ENCODE results near the gene PCDHB2. TPM values are rescaled to one million over a fixed set of nuclear protein-coding genes. Genes with fewer than 3 reads are reported as not detected.
"Not testable (repeated sequence)": the region's sequence is repeated elsewhere in the genome, so short reads cannot be mapped to it uniquely, and the experiment has no call there.

Gene PCDHB2
- total and polyA plus RNA-seq, 7 experiments from 2014 or later = 0.34 to 0.97 (median 0.72) TPM; not detected in 3

GRCh38 chr5:141095263-141095641, 837 bp downstream of the PCDHB2 start:
- Histone ChIP-seq H3K36me3 (ENCODE audit: control insufficient read depth in 2 of 3, insufficient read depth in 3 of 3, low read length in 3 of 3) (no peaks in the 10 kb centered on the region), H3K9me3 (ENCODE audit: control insufficient read depth in 2 of 3, low read length in 3 of 3) (peaks cover 0 to 17% (median 0%) of the 10 kb centered on the region in 3 experiments), H3K27me3 (ENCODE audit: control insufficient read depth in 2 of 2, insufficient read depth in 2 of 2, low read length in 2 of 2) (peaks cover 0 to 2% of the 10 kb centered on the region in 2 donors), H3K4me3 (ENCODE audit: low read length) (no peak overlapping the region), H3K4me1 (ENCODE audit: control insufficient read depth in 2 of 2, insufficient read depth in 2 of 2, low read length in 2 of 2) (no peaks in the 10 kb centered on the region), H3K27ac (ENCODE audit: low read depth, low read length) (no peak overlapping the region)
- intact Hi-C loops (cut with micrococcal nuclease) = loop anchor here in 1 of 2 donors (5.0 kb wide), 1 partner anchor 427 kb away; no protein-coding TSS in a partner anchor
- Mint-ChIP-seq H3K4me1 (peaks cover 0 to 12% (median 0%) of the 10 kb centered on the region in 7 donors), H3K27me3 (peaks cover 2 to 68% (median 58%) of the 10 kb centered on the region in 5 donors), H3K9me3 (peaks cover 9 to 65% (median 35%) of the 10 kb centered on the region in 11 donors), H3K36me3 (peaks cover 0 to 24% (median 8%) of the 10 kb centered on the region in 5 donors), H3K27ac (no peak overlapping the region), H3K4me3 (no peak overlapping the region)
- DNase-seq = no peak
- ChIA-PET POLR2A (no interaction called here), CTCF (no interaction called here)
- ATAC-seq = no peak

GRCh38 chr5:141096181-141096580, 1.8 kb downstream of the PCDHB2 start:
- H3K27ac ChIP-seq (ENCODE audit: low read depth, low read length); H3K27ac Mint-ChIP-seq; DNase-seq; H3K4me1 ChIP-seq (ENCODE audit: control insufficient read depth in 2 of 2, insufficient read depth in 2 of 2, low read length in 2 of 2); CTCF ChIA-PET; H3K4me3 Mint-ChIP-seq; POLR2A ChIA-PET; H3K27me3 ChIP-seq (ENCODE audit: control insufficient read depth in 2 of 2, insufficient read depth in 2 of 2, low read length in 2 of 2); H3K4me3 ChIP-seq (ENCODE audit: low read length); H3K36me3 ChIP-seq (ENCODE audit: control insufficient read depth in 2 of 3, insufficient read depth in 3 of 3, low read length in 3 of 3); ATAC-seq: not testable (repeated sequence)
- peaks cover 4 to 71% (median 61%) of the 10 kb centered on the region in 5 donors for H3K27me3 Mint-ChIP-seq
- peaks cover 0 to 13% (median 0%) of the 10 kb centered on the region in 7 donors for H3K4me1 Mint-ChIP-seq
- peaks cover 0 to 26% (median 0%) of the 10 kb centered on the region in 3 experiments for H3K9me3 ChIP-seq (ENCODE audit: control insufficient read depth in 2 of 3, low read length in 3 of 3)
- H3K9me3 Mint-ChIP-seq = peaks cover 12 to 68% (median 39%) of the 10 kb centered on the region in 11 donors
- peaks cover 0 to 27% (median 8%) of the 10 kb centered on the region in 5 donors for H3K36me3 Mint-ChIP-seq
- intact Hi-C loops (cut with micrococcal nuclease) = loop anchor here in 1 of 2 donors (5.0 kb wide), 1 partner anchor 426 kb away; no protein-coding TSS in a partner anchor

DNA sequence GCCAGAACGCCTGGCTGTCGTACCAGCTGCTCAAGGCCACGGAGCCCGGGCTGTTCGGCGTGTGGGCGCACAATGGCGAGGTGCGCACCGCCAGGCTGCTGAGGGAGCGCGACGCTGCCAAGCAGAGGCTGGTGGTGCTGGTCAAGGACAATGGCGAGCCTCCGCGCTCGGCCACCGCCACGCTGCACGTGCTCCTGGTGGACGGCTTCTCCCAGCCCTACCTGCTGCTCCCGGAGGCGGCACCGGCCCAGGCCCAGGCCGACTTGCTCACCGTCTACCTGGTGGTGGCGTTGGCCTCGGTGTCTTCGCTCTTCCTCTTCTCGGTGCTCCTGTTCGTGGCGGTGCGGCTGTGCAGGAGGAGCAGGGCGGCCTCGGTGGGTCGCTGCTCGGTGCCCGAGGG, 2.2 kb downstream of the PCDHB2 start:
- H3K4me3 ChIP-seq (ENCODE audit: low read length); H3K36me3 ChIP-seq (ENCODE audit: control insufficient read depth in 2 of 3, insufficient read depth in 3 of 3, low read length in 3 of 3); H3K27ac Mint-ChIP-seq; CTCF ChIA-PET; H3K4me3 Mint-ChIP-seq; ATAC-seq; POLR2A ChIA-PET; H3K4me1 ChIP-seq (ENCODE audit: control insufficient read depth in 2 of 2, insufficient read depth in 2 of 2, low read length in 2 of 2); H3K27ac ChIP-seq (ENCODE audit: low read depth, low read length); H3K27me3 ChIP-seq (ENCODE audit: control insufficient read depth in 2 of 2, insufficient read depth in 2 of 2, low read length in 2 of 2); DNase-seq: not testable (repeated sequence)
- peaks cover 12 to 72% (median 39%) of the 10 kb centered on the region in 11 donors for H3K9me3 Mint-ChIP-seq
- H3K9me3 ChIP-seq (ENCODE audit: control insufficient read depth in 2 of 3, low read length in 3 of 3) = peaks cover 0 to 30% (median 0%) of the 10 kb centered on the region in 3 experiments
- peaks cover 0 to 28% (median 8%) of the 10 kb centered on the region in 5 donors for H3K36me3 Mint-ChIP-seq
- H3K4me1 Mint-ChIP-seq = peaks cover 0 to 13% (median 0%) of the 10 kb centered on the region in 7 donors
- intact Hi-C loops (cut with micrococcal nuclease) = loop anchor here in 1 of 2 donors (5.0 kb wide), 1 partner anchor 426 kb away; no protein-coding TSS in a partner anchor
- H3K27me3 Mint-ChIP-seq = peaks cover 4 to 75% (median 65%) of the 10 kb centered on the region in 5 donors

DNA sequence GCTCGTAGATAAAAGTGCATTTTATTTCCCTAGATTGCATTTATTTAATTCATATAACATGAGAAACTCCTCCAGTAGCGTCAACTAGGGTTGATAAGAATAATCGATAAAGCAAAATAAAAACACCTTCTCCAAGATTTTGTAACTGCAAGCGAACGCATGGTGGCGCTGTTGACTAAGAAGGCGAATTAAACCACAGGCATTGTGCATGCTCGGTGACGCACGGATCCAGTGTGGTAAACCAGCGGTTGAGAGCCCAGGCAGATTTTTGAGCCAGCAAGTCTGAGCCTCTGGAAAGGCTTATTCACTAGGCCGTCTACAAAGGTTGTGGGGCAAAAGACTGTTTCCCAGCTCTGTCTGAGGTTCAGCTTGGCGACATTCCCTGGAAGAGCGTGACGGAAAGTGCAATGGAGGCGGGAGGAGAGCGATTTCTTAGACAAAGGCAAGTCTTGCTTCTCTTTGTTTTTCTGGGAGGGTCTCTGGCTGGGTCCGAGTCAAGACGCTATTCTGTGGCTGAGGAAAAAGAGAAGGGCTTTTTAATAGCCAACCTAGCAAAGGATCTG, 5.9 kb downstream of the PCDHB2 start, which contains the start of gene PCDHB3:
Gene PCDHB3 (plus strand): TSS at position 231 of the 563 bp plus-strand sequence. CDS start 177 bp downstream, at position 408.
- no peak within 1 kb of the TSS for H3K27ac ChIP-seq (ENCODE audit: low read depth, low read length)
- H3K4me1 ChIP-seq (ENCODE audit: control insufficient read depth in 2 of 2, insufficient read depth in 2 of 2, low read length in 2 of 2) = no peaks in the 10 kb centered on the region
- ChIA-PET POLR2A (no interaction called here), CTCF (no interaction called here)
- ATAC-seq (no peak), DNase-seq (peak in 1 of 9 donors; percentile 1)
- peaks cover 0 to 7% (median 0%) of the 10 kb centered on the region in 7 donors for H3K4me1 Mint-ChIP-seq
- intact Hi-C loops (cut with micrococcal nuclease) = no loop called here
- peaks cover 4 to 60% (median 46%) of the 10 kb centered on the region in 5 donors for H3K27me3 Mint-ChIP-seq
- peaks cover 0 to 17% (median 0%) of the 10 kb centered on the region in 5 donors for H3K36me3 Mint-ChIP-seq
- H3K27ac Mint-ChIP-seq = peak within 1 kb of the TSS in 1 of 9 donors; percentile 42
- H3K4me3 ChIP-seq (ENCODE audit: low read length) = no peak within 1 kb of the TSS
- H3K9me3 Mint-ChIP-seq = peaks cover 6 to 60% (median 31%) of the 10 kb centered on the region in 11 donors
- H3K36me3 ChIP-seq (ENCODE audit: control insufficient read depth in 2 of 3, insufficient read depth in 3 of 3, low read length in 3 of 3) = no peaks in the 10 kb centered on the region
- peaks cover 0 to 18% (median 0%) of the 10 kb centered on the region in 3 experiments for H3K9me3 ChIP-seq (ENCODE audit: control insufficient read depth in 2 of 3, low read length in 3 of 3)
- H3K27me3 ChIP-seq (ENCODE audit: control insufficient read depth in 2 of 2, insufficient read depth in 2 of 2, low read length in 2 of 2) = peaks cover 0 to 3% of the 10 kb centered on the region in 2 donors
- H3K4me3 Mint-ChIP-seq = peak within 1 kb of the TSS in 3 of 10 donors; percentile 14 to 41 (median 17)

GRCh38 chr5:141101059-141101458, 6.6 kb downstream of the PCDHB2 start:
- intact Hi-C loops (cut with micrococcal nuclease) = no loop called here
- peaks cover 4 to 62% (median 40%) of the 10 kb centered on the region in 5 donors for H3K27me3 Mint-ChIP-seq
- H3K36me3 ChIP-seq (ENCODE audit: control insufficient read depth in 2 of 3, insufficient read depth in 3 of 3, low read length in 3 of 3) = no peaks in the 10 kb centered on the region
- H3K4me1 ChIP-seq (ENCODE audit: control insufficient read depth in 2 of 2, insufficient read depth in 2 of 2, low read length in 2 of 2) = no peaks in the 10 kb centered on the region
- peaks cover 0 to 7% (median 0%) of the 10 kb centered on the region in 7 donors for H3K4me1 Mint-ChIP-seq
- H3K4me3 ChIP-seq (ENCODE audit: low read length) = no peak overlapping the region
- CTCF ChIA-PET = no interaction called here
- DNase-seq = no peak
- peaks cover 0 to 15% (median 0%) of the 10 kb centered on the region in 3 experiments for H3K9me3 ChIP-seq (ENCODE audit: control insufficient read depth in 2 of 3, low read length in 3 of 3)
- POLR2A ChIA-PET = no interaction called here
- peaks cover 0 to 3% of the 10 kb centered on the region in 2 donors for H3K27me3 ChIP-seq (ENCODE audit: control insufficient read depth in 2 of 2, insufficient read depth in 2 of 2, low read length in 2 of 2)
- H3K4me3 Mint-ChIP-seq = no peak overlapping the region
- H3K36me3 Mint-ChIP-seq = peaks cover 0 to 17% (median 0%) of the 10 kb centered on the region in 5 donors
- no peak overlapping the region for H3K27ac Mint-ChIP-seq
- no peak for ATAC-seq
- H3K27ac ChIP-seq (ENCODE audit: low read depth, low read length) = no peak overlapping the region
- H3K9me3 Mint-ChIP-seq = peaks cover 6 to 54% (median 26%) of the 10 kb centered on the region in 11 donors

DNA sequence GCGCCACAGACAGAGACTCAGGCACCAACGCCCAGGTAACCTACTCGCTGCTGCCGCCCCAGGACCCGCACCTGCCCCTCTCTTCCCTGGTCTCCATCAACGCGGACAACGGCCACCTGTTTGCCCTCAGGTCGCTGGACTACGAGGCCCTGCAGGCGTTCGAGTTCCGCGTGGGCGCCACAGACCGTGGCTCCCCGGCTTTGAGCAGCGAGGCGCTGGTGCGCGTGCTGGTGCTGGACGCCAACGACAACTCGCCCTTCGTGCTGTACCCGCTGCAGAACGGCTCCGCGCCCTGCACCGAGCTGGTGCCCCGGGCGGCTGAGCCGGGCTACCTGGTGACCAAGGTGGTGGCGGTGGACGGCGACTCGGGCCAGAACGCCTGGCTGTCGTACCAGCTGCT, 7.7 kb downstream of the PCDHB2 start:
- H3K4me1 Mint-ChIP-seq; H3K4me3 ChIP-seq (ENCODE audit: low read length); POLR2A ChIA-PET; H3K27ac ChIP-seq (ENCODE audit: low read depth, low read length); CTCF ChIA-PET; H3K27ac Mint-ChIP-seq; ATAC-seq; DNase-seq; H3K27me3 ChIP-seq (ENCODE audit: control insufficient read depth in 2 of 2, insufficient read depth in 2 of 2, low read length in 2 of 2); intact Hi-C loops (cut with micrococcal nuclease); H3K36me3 ChIP-seq (ENCODE audit: control insufficient read depth in 2 of 3, insufficient read depth in 3 of 3, low read length in 3 of 3); H3K4me1 ChIP-seq (ENCODE audit: control insufficient read depth in 2 of 2, insufficient read depth in 2 of 2, low read length in 2 of 2): not testable (repeated sequence)
- H3K9me3 ChIP-seq (ENCODE audit: control insufficient read depth in 2 of 3, low read length in 3 of 3) = peaks cover 0 to 15% (median 0%) of the 10 kb centered on the region in 3 experiments
- Mint-ChIP-seq H3K9me3 (peaks cover 6 to 53% (median 26%) of the 10 kb centered on the region in 11 donors), H3K27me3 (peaks cover 4 to 60% (median 41%) of the 10 kb centered on the region in 5 donors), H3K36me3 (peaks cover 0 to 17% (median 0%) of the 10 kb centered on the region in 5 donors), H3K4me3 (peak overlapping the region in 1 of 10 donors; percentile 51)
